ENCODE measurements around the gene TEN1. TPM values are rescaled to one million over a fixed set of nuclear protein-coding genes. Genes with fewer than 3 reads are reported as not detected.
"Not testable (repeated sequence)": the region's sequence is repeated elsewhere in the genome, so short reads cannot be mapped to it uniquely, and the experiment has no call there.

TEN1 gene
- total and polyA plus RNA-seq, 10 donors: 6.0 to 38.7 (median 17.0) TPM

- H3K27me3 ChIP-seq (replicated peaks in 1 of 7): peaks cover 0 to 13% (median 0%) of the 10 kb centered on the region in 7 donors
- DNase-seq: no peak
- H3K36me3 ChIP-seq: peaks cover 0 to 54% (median 40%) of the 10 kb centered on the region in 6 donors
- WGBS, 5 donors: 80 to 89% (median 86%) methylated on average over 21 to 22 of the region's 22 CpGs
- intact Hi-C loops (cut with DNase I; ENCODE audit: low total_unique reads): no loop called here
- no peaks in the 10 kb centered on the region for H3K4me1 ChIP-seq
- no peak overlapping the region for H3K27ac ChIP-seq
- no peaks in the 10 kb centered on the region for H3K9me3 ChIP-seq
- no peak overlapping the region for H3K4me3 ChIP-seq
- peak in 2 of 3 donors; percentile 20 to 31 for TF ChIP-seq POLR2AphosphoS5 (IDR thresholded peaks at IDR 0.05)
- no peak for TF ChIP-seq POLR2A (IDR thresholded peaks at IDR 0.05)
- TF ChIP-seq CTCF (IDR thresholded peaks at IDR 0.05 in 8 of 11, conservative IDR thresholded peaks at IDR 0.05 in 3 of 11): no peak
Observed at GRCh38 chr17:76036497-76037261, 57.6 kb downstream of the TEN1 start.

- Histone ChIP-seq H3K4me3 (no peak overlapping the region), H3K4me1 (no peaks in the 10 kb centered on the region), H3K36me3 (peaks cover 0 to 67% (median 53%) of the 10 kb centered on the region in 6 donors), H3K9me3 (no peaks in the 10 kb centered on the region), H3K27ac (no peak overlapping the region), H3K27me3 (replicated peaks in 1 of 7) (no peaks in the 10 kb centered on the region)
- intact Hi-C loops (cut with DNase I; ENCODE audit: low total_unique reads): no loop called here
- DNase-seq: no peak
- no peak for TF ChIP-seq POLR2A (IDR thresholded peaks at IDR 0.05)
- no peak for TF ChIP-seq CTCF (IDR thresholded peaks at IDR 0.05 in 8 of 11, conservative IDR thresholded peaks at IDR 0.05 in 3 of 11)
- no peak for TF ChIP-seq POLR2AphosphoS5 (IDR thresholded peaks at IDR 0.05)
- WGBS, 5 donors: 73 to 93% (median 88%) methylated on average over 3 of the region's 3 CpGs
Observed at GRCh38 chr17:76038050-76038449, 59.0 kb downstream of the TEN1 start.

GRCh38 chr17:76039121-76039520 is 60.1 kb downstream of the TEN1 start:
- Histone ChIP-seq H3K4me3 (no peak overlapping the region), H3K27ac (no peak overlapping the region), H3K27me3 (replicated peaks in 1 of 7) (no peaks in the 10 kb centered on the region), H3K36me3 (peaks cover 0 to 78% (median 64%) of the 10 kb centered on the region in 6 donors), H3K4me1 (no peaks in the 10 kb centered on the region), H3K9me3 (no peaks in the 10 kb centered on the region)
- WGBS, 5 donors: 82 to 99% (median 87%) methylated on average over 6 of the region's 6 CpGs
- TF ChIP-seq POLR2A (IDR thresholded peaks at IDR 0.05): no peak
- no peak for TF ChIP-seq CTCF (IDR thresholded peaks at IDR 0.05 in 8 of 11, conservative IDR thresholded peaks at IDR 0.05 in 3 of 11)
- TF ChIP-seq POLR2AphosphoS5 (IDR thresholded peaks at IDR 0.05): no peak
- no peak for DNase-seq
- intact Hi-C loops (cut with DNase I; ENCODE audit: low total_unique reads): no loop called here

- H3K4me3 ChIP-seq: no peak overlapping the region
- intact Hi-C loops (cut with DNase I; ENCODE audit: low total_unique reads): no loop called here
- H3K27ac ChIP-seq: no peak overlapping the region
- no peak for DNase-seq
- no peaks in the 10 kb centered on the region for H3K9me3 ChIP-seq
- 70 to 92% (median 85%) methylated on average over 6 of the region's 6 CpGs for WGBS, 5 donors
- no peaks in the 10 kb centered on the region for H3K27me3 ChIP-seq (replicated peaks in 1 of 7)
- peaks cover 4 to 91% (median 77%) of the 10 kb centered on the region in 6 donors for H3K36me3 ChIP-seq
- no peaks in the 10 kb centered on the region for H3K4me1 ChIP-seq
- no peak for TF ChIP-seq POLR2A (IDR thresholded peaks at IDR 0.05)
- TF ChIP-seq POLR2AphosphoS5 (IDR thresholded peaks at IDR 0.05): no peak
- no peak for TF ChIP-seq CTCF (IDR thresholded peaks at IDR 0.05 in 8 of 11, conservative IDR thresholded peaks at IDR 0.05 in 3 of 11)
Observed at GRCh38 chr17:76040376-76040775, 61.3 kb downstream of the TEN1 start.

GRCh38 chr17:76042868-76043267 is 63.8 kb downstream of the TEN1 start:
- peaks cover 12 to 100% (median 100%) of the 10 kb centered on the region in 6 donors for H3K36me3 ChIP-seq
- DNase-seq; H3K9me3 ChIP-seq; H3K4me1 ChIP-seq; intact Hi-C loops (cut with DNase I; ENCODE audit: low total_unique reads); H3K27ac ChIP-seq; H3K27me3 ChIP-seq (replicated peaks in 1 of 7); H3K4me3 ChIP-seq: not testable (repeated sequence)
- 97 to 100% (median 97%) methylated on average over 3 of the region's 3 CpGs for WGBS, 5 donors

GRCh38 chr17:76044475-76045007 is 65.5 kb downstream of the TEN1 start:
- H3K27me3 ChIP-seq (replicated peaks in 1 of 7); H3K4me1 ChIP-seq; H3K27ac ChIP-seq; intact Hi-C loops (cut with DNase I; ENCODE audit: low total_unique reads); H3K9me3 ChIP-seq; H3K4me3 ChIP-seq; DNase-seq: not testable (repeated sequence)
- H3K36me3 ChIP-seq: peaks cover 12 to 100% (median 100%) of the 10 kb centered on the region in 6 donors
- 90 to 98% (median 94%) methylated on average over 11 of the region's 11 CpGs for WGBS, 5 donors
